AML-193 (cell line): Measurements from ENCODE around the gene HMCN2.

ENCODE experiments used
- DNase-seq, 2 experiments: peaks; one replicate each; lab custom pipeline; 2025; lab: John Stamatoyannopoulos, UW

The HMCN2 gene

GRCh38 chr9:130451509-130452388 is 186.2 kb downstream of the HMCN2 start:
- DNase-seq: no peak

GRCh38 chr9:130452835-130453234 is 187.3 kb downstream of the HMCN2 start:
- no peak for DNase-seq

GRCh38 chr9:130453487-130453886 is 187.9 kb downstream of the HMCN2 start:
- no peak for DNase-seq

- no peak for DNase-seq
Observed at GRCh38 chr9:130454096-130454811, 188.7 kb downstream of the HMCN2 start.

GRCh38 chr9:130454812-130455325 is 189.3 kb downstream of the HMCN2 start:
- DNase-seq: no peak

- DNase-seq: no peak
Observed at GRCh38 chr9:130458027-130458803, 192.7 kb downstream of the HMCN2 start.

GRCh38 chr9:130458804-130459067 is 193.2 kb downstream of the HMCN2 start:
- DNase-seq: no peak

GRCh38 chr9:130459151-130459550 is 193.6 kb downstream of the HMCN2 start:
- DNase-seq: no peak

- no peak for DNase-seq
Observed at GRCh38 chr9:130459941-130460669, 194.5 kb downstream of the HMCN2 start.

GRCh38 chr9:130461218-130461630 is 195.7 kb downstream of the HMCN2 start:
- DNase-seq: peak; percentile 9 to 13

GRCh38 chr9:130461731-130462130 is 196.2 kb downstream of the HMCN2 start:
- no peak for DNase-seq

GRCh38 chr9:130462685-130463540 is 197.4 kb downstream of the HMCN2 start:
- DNase-seq: no peak

GRCh38 chr9:130463763-130464745 is 198.5 kb downstream of the HMCN2 start:
- DNase-seq: no peak

GRCh38 chr9:130465383-130466096 is 200.0 kb downstream of the HMCN2 start:
- DNase-seq: no peak

- DNase-seq: no peak
Observed at GRCh38 chr9:130466537-130467217, 201.1 kb downstream of the HMCN2 start.

- DNase-seq: no peak
Observed at GRCh38 chr9:130467316-130467715, 201.8 kb downstream of the HMCN2 start.

- DNase-seq: no peak
Observed at GRCh38 chr9:130468566-130468965, 203.0 kb downstream of the HMCN2 start.

- DNase-seq: no peak
Observed at GRCh38 chr9:130470269-130470668, 204.7 kb downstream of the HMCN2 start.
